ENCODE data around the gene TMCO5A. TPM values are rescaled to one million over a fixed set of nuclear protein-coding genes. Genes with fewer than 3 reads are reported as not detected.
"Not testable (repeated sequence)": the region's sequence is repeated elsewhere in the genome, so short reads cannot be mapped to it uniquely, and the experiment has no call there.

TMCO5A gene
- total RNA-seq, 1 experiment from 2014 or later = not detected

DNA sequence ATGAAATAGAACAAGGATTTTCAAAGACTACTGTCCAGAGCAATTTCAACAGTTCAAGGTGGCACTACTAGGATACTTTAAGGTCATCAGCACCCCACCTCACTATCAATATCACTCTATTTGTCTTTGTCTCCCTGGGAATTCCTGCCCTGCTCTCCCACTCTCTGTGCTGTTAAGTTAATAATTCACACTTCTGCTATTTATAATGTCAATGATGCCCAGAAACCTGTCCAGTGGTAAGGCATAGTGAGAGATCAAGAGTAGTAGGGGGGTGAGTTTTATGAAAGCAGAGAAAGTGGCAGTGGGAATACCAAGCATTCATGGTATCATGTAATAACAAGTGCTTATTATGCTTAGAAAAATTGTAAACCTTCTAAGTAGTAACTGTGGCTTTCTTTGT, 7.3 kb downstream of the TMCO5A start:
- H3K36me3 Mint-ChIP-seq = no peaks in the 10 kb centered on the region
- ChIA-PET POLR2A (no interaction called here), CTCF (no interaction called here)
- peaks cover 3% of the 10 kb centered on the region; the same call in 1 of the 2 replicates for H3K4me1 Mint-ChIP-seq
- no peak overlapping the region for H3K27ac Mint-ChIP-seq
- H3K9me3 Mint-ChIP-seq = peaks cover 16% of the 10 kb centered on the region
- TF ChIP-seq ZNF138 (CRISPR knock-in tag; conservative IDR thresholded peaks at IDR 0.05) (no peak), ZBTB21 (CRISPR knock-in tag; IDR thresholded peaks at IDR 0.05; ENCODE audit: borderline replicate concordance) (no peak), FOXK1 (CRISPR knock-in tag; IDR thresholded peaks at IDR 0.05) (no peak), CREB1 (CRISPR knock-in tag; IDR thresholded peaks at IDR 0.05) (no peak), JAZF1 (CRISPR knock-in tag; IDR thresholded peaks at IDR 0.05) (no peak), HMGXB4 (CRISPR knock-in tag; IDR thresholded peaks at IDR 0.05) (no peak), ETV6 (CRISPR knock-in tag; IDR thresholded peaks at IDR 0.05) (no peak)
- TF ChIP-seq, protein P1, sequence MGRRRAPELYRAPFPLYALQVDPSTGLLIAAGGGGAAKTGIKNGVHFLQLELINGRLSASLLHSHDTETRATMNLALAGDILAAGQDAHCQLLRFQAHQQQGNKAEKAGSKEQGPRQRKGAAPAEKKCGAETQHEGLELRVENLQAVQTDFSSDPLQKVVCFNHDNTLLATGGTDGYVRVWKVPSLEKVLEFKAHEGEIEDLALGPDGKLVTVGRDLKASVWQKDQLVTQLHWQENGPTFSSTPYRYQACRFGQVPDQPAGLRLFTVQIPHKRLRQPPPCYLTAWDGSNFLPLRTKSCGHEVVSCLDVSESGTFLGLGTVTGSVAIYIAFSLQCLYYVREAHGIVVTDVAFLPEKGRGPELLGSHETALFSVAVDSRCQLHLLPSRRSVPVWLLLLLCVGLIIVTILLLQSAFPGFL (CRISPR knock-in tag; IDR thresholded peaks at IDR 0.05; ENCODE audit: borderline replicate concordance) = no peak
- TF ChIP-seq, protein P2, sequence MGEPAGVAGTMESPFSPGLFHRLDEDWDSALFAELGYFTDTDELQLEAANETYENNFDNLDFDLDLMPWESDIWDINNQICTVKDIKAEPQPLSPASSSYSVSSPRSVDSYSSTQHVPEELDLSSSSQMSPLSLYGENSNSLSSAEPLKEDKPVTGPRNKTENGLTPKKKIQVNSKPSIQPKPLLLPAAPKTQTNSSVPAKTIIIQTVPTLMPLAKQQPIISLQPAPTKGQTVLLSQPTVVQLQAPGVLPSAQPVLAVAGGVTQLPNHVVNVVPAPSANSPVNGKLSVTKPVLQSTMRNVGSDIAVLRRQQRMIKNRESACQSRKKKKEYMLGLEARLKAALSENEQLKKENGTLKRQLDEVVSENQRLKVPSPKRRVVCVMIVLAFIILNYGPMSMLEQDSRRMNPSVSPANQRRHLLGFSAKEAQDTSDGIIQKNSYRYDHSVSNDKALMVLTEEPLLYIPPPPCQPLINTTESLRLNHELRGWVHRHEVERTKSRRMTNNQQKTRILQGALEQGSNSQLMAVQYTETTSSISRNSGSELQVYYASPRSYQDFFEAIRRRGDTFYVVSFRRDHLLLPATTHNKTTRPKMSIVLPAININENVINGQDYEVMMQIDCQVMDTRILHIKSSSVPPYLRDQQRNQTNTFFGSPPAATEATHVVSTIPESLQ (CRISPR knock-in tag; IDR thresholded peaks at IDR 0.05) = no peak
- no peak overlapping the region for H3K4me3 Mint-ChIP-seq
- ATAC-seq (no peak), DNase-seq (ENCODE audit: low spot score) (no peak)
- H3K27me3 Mint-ChIP-seq (ENCODE audit: low read depth) = no peaks in the 10 kb centered on the region; the same call in 1 of the 2 replicates

DNA sequence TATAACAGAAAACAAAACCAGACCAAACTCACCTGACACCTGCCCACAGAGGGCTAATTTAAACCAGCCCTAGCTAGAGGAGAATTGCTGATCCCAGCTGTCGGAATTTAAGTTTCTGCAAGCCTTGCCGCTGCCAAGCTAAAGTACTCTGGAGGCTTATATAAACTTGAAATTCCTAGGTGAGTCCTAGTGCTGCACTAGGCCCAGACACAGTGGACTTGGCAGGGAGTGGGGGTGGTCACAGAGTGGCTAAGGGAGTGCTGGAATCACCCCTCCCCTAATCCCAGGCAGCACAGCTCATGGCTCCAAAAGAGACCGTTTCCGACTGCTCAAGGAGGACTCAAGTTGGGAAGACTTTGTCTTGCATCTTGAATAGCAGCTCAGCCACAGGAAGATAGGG, 17.6 kb downstream of the TMCO5A start:
- ChIA-PET POLR2A (no interaction called here), CTCF (no interaction called here)
- H3K27me3 Mint-ChIP-seq (ENCODE audit: low read depth) = no peaks in the 10 kb centered on the region
- ATAC-seq (no peak), DNase-seq (ENCODE audit: low spot score) (no peak)
- H3K27ac Mint-ChIP-seq = no peak overlapping the region
- H3K36me3 Mint-ChIP-seq = no peaks in the 10 kb centered on the region
- H3K4me3 Mint-ChIP-seq = no peak overlapping the region
- H3K9me3 Mint-ChIP-seq = no peaks in the 10 kb centered on the region
- H3K4me1 Mint-ChIP-seq = no peaks in the 10 kb centered on the region
- TF ChIP-seq, protein P3, sequence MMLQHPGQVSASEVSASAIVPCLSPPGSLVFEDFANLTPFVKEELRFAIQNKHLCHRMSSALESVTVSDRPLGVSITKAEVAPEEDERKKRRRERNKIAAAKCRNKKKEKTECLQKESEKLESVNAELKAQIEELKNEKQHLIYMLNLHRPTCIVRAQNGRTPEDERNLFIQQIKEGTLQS (CRISPR knock-in tag; conservative IDR thresholded peaks at IDR 0.05) = no peak
- TF ChIP-seq, protein P4, sequence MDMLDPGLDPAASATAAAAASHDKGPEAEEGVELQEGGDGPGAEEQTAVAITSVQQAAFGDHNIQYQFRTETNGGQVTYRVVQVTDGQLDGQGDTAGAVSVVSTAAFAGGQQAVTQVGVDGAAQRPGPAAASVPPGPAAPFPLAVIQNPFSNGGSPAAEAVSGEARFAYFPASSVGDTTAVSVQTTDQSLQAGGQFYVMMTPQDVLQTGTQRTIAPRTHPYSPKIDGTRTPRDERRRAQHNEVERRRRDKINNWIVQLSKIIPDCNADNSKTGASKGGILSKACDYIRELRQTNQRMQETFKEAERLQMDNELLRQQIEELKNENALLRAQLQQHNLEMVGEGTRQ (CRISPR knock-in tag; IDR thresholded peaks at IDR 0.05) = no peak
- TF ChIP-seq NR3C1 (CRISPR knock-in tag; conservative IDR thresholded peaks at IDR 0.05; ENCODE audit: low read depth) (no peak), IRF2 (CRISPR knock-in tag; IDR thresholded peaks at IDR 0.05; ENCODE audit: borderline replicate concordance, low read depth) (no peak)

GRCh38 chr15:37960742-37961141, 26.3 kb downstream of the TMCO5A start:
- POLR2A ChIA-PET; H3K27me3 Mint-ChIP-seq (ENCODE audit: low read depth); DNase-seq (ENCODE audit: low spot score); CTCF ChIA-PET; H3K9me3 Mint-ChIP-seq; H3K4me3 Mint-ChIP-seq; H3K36me3 Mint-ChIP-seq; H3K4me1 Mint-ChIP-seq; H3K27ac Mint-ChIP-seq; ATAC-seq: not testable (repeated sequence)

DNA sequence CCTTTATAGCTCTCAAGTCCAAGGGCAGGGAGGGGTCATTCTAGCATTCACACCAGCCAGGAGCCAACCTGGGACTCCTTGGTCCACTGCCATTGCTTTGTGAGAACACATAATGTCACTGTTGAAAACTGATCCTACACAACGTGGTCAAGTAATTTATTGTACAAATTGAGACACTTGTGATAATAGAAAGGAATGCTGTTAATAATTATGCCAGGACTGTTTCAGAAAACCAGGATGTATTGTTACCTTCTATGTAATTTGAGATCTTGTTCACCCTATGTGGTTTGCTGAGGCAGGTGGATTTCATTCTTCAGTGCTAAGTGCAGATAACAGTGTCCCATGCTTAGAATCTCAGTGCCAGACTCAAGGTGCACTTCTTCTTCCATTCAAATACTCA, 33.3 kb downstream of the TMCO5A start:
- ATAC-seq = no peak
- Mint-ChIP-seq H3K36me3 (peaks cover 3% of the 10 kb centered on the region; the same call in 1 of the 2 replicates), H3K27ac (no peak overlapping the region), H3K9me3 (peaks cover 28% of the 10 kb centered on the region), H3K27me3 (ENCODE audit: low read depth) (no peaks in the 10 kb centered on the region), H3K4me3 (no peak overlapping the region), H3K4me1 (no peaks in the 10 kb centered on the region)
- DNase-seq (ENCODE audit: low spot score) = no peak
- CTCF ChIA-PET = interaction anchor here (0.5 kb wide), 1 partner anchor 260 kb away, joined by 3 read pairs; no protein-coding TSS in a partner anchor
- POLR2A ChIA-PET = no interaction called here
- TF ChIP-seq FOXK1 (CRISPR knock-in tag; IDR thresholded peaks at IDR 0.05) = no peak
- TF ChIP-seq HMGXB4 (CRISPR knock-in tag; IDR thresholded peaks at IDR 0.05) = no peak
- no peak for TF ChIP-seq NR3C1 (CRISPR knock-in tag; conservative IDR thresholded peaks at IDR 0.05; ENCODE audit: low read depth)
- TF ChIP-seq E2F4 (CRISPR knock-in tag; IDR thresholded peaks at IDR 0.05; ENCODE audit: borderline replicate concordance, low read depth) = no peak
- no peak for TF ChIP-seq HMGA2 (CRISPR knock-in tag; IDR thresholded peaks at IDR 0.05)
- no peak for TF ChIP-seq ZNF423 (CRISPR knock-in tag; IDR thresholded peaks at IDR 0.05)
- TF ChIP-seq IRF1 (CRISPR knock-in tag; IDR thresholded peaks at IDR 0.05) = no peak
- no peak for TF ChIP-seq PRRX2 (CRISPR knock-in tag; IDR thresholded peaks at IDR 0.05)
- TF ChIP-seq ESRRA (CRISPR knock-in tag; IDR thresholded peaks at IDR 0.05; ENCODE audit: borderline replicate concordance) = no peak
